K562 (cell line): Measurements from ENCODE around the gene COMTD1. TPM values are rescaled to one million over a fixed set of nuclear protein-coding genes. Genes with fewer than 3 reads are reported as not detected.

ENCODE experiments used
- ARNT ChIP-seq, 2 experiments: fragments of 450-650 bp; IDR thresholded peaks; 2 replicates each; pipeline ENCODE4 v1.6.1; 2016; ENCODE audit warnings: mild to moderate bottlenecking in 1 of 2
- CEBPB ChIP-seq: fragments of 450-650 bp; IDR thresholded peaks from 2 replicates; pipeline ENCODE4 v1.6.1; 2016; ENCODE audit warnings: missing genetic modification characterization, missing compliant biosample characterization
- FOS ChIP-seq: IDR thresholded peaks from 3 replicates; pipeline ENCODE4 v1.6.1; 2011; ENCODE audit not compliant: insufficient read length; ENCODE audit errors: extremely low read depth
- MGA ChIP-seq: fragments of 450-650 bp; IDR thresholded peaks from 2 replicates; pipeline ENCODE4 v1.6.1; 2016; ENCODE audit warnings: mild to moderate bottlenecking, moderate library complexity
- NR2C1 ChIP-seq, 2 experiments: fragments of 450-650 bp; IDR thresholded peaks; 2 replicates each; pipeline ENCODE4 v1.6.1; 2017; ENCODE audit warnings: mild to moderate bottlenecking in 2 of 2, antibody characterized with exemption in 1 of 2, inconsistent platforms in 1 of 2, missing compliant biosample characterization in 1 of 2, missing genetic modification characterization in 1 of 2
- TCF3 ChIP-seq: sonication (generic); formaldehyde crosslinking; IDR thresholded peaks from 2 replicates; pipeline ENCODE4 v1.4.0; 2020; ENCODE audit warnings: mild to moderate bottlenecking, missing genetic modification reagents
- THRA ChIP-seq: fragments of 450-650 bp; IDR thresholded peaks from 2 replicates; pipeline ENCODE4 v1.6.1; 2017; ENCODE audit warnings: mild to moderate bottlenecking, moderate library complexity
- polyA plus RNA-seq, 8 experiments: library from polyadenylated mRNA; depleted of rRNA in 4 of 8; stranded (reverse) in 5 of 8; unstranded in 3 of 8; fragments of >200 nt; fragmentation: Nextera tagmentation in 2 of 8; fragmentation: Illumina TruSeq in 1 of 8; extraction: Ambion mirVana in 2 of 8; extraction: Trizol in 1 of 8; gene quantifications; 2 replicates each; pipeline versions ENCODE4 v1.2.1 to v1.2.3, GENCODE V29; 2011 to 2014; ENCODE audit warnings: inconsistent platforms in 1 of 8, missing spikeins in 1 of 8
- total RNA-seq, 7 experiments: library from RNA; depleted of rRNA in 6 of 7; stranded (reverse); fragments of >200 nt in 6 of 7; fragmentation: Illumina TruSeq in 2 of 7; extraction: Trizol in 2 of 7; gene quantifications; 2 replicates each; pipeline versions ENCODE4 v1.2.1 to v1.2.3, GENCODE V29; 2011 to 2021; ENCODE audit warnings: low replicate concordance in 1 of 7
- TF ChIP-seq, protein P1 (sequence below): fragments of 450-650 bp; IDR thresholded peaks from 2 replicates; pipeline ENCODE4 v1.6.1; 2016; ENCODE audit warnings: borderline replicate concordance

COMTD1 gene
- total and polyA plus RNA-seq, 9 of the 15 experiments (the other 6 are each of a cell fraction or from before 2014, with no cell fraction given) = 0.41 to 112 (median 13.7) TPM

DNA sequence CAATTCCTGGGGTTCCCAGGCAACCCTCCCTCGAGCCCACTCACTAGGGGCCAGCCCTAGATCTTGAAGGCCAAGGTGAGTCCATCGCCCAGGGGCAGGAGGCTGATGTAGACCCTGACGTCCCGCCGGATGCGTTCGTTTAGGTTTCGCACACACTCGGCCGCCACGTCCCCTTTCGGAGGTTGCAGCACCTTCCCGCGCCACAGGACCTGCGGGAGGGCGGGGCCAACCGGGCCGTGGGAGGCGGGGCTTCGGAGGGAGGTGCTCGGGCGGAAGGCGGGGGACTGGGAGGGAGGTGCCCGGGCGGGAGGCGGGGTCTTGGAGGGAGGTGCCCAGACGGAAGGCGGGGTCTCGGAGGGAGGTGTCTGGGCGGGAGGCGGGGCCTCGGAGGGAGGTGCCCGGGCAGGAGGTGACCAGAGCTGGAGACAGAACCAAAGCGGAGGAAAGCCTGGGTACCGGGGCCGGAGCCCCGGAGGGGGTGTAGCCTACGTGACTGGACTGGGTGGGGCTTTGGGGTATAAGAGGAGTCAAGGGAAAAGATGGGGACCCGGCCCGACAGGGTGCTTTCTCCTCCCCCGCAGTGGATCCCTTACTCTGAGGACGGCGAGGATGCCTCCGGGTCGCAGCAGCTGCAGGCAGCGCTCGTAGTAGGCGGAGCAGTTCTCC lies 1.6 kb downstream of the COMTD1 start (continued):
- TF ChIP-seq, protein P1, sequence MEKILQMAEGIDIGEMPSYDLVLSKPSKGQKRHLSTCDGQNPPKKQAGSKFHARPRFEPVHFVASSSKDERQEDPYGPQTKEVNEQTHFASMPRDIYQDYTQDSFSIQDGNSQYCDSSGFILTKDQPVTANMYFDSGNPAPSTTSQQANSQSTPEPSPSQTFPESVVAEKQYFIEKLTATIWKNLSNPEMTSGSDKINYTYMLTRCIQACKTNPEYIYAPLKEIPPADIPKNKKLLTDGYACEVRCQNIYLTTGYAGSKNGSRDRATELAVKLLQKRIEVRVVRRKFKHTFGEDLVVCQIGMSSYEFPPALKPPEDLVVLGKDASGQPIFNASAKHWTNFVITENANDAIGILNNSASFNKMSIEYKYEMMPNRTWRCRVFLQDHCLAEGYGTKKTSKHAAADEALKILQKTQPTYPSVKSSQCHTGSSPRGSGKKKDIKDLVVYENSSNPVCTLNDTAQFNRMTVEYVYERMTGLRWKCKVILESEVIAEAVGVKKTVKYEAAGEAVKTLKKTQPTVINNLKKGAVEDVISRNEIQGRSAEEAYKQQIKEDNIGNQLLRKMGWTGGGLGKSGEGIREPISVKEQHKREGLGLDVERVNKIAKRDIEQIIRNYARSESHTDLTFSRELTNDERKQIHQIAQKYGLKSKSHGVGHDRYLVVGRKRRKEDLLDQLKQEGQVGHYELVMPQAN = no peak; the same call in none of the 2 replicates
- TF ChIP-seq FOS (no peak), TCF3 (CRISPR knock-in tag) (no peak), NR2C1 (IDR thresholded peaks at IDR 0.05) (no peak), NR2C1 (tag; IDR thresholded peaks at IDR 0.05) (no peak), ARNT (IDR thresholded peaks at IDR 0.05) (no peak), MGA (peak; percentile 55), THRA (no peak), CEBPB (tag) (peak; percentile 51)
